ENCODE measurements around the gene PRRT4. TPM values are rescaled to one million over a fixed set of nuclear protein-coding genes. Genes with fewer than 3 reads are reported as not detected.
A peak's percentile ranks its signal among the peaks of the same experiment; 100 is the strongest.

PRRT4 gene
- total and polyA plus RNA-seq, 9 of the 15 experiments (the other 6 are each of a cell fraction or from before 2014, with no cell fraction given) = not detected

DNA sequence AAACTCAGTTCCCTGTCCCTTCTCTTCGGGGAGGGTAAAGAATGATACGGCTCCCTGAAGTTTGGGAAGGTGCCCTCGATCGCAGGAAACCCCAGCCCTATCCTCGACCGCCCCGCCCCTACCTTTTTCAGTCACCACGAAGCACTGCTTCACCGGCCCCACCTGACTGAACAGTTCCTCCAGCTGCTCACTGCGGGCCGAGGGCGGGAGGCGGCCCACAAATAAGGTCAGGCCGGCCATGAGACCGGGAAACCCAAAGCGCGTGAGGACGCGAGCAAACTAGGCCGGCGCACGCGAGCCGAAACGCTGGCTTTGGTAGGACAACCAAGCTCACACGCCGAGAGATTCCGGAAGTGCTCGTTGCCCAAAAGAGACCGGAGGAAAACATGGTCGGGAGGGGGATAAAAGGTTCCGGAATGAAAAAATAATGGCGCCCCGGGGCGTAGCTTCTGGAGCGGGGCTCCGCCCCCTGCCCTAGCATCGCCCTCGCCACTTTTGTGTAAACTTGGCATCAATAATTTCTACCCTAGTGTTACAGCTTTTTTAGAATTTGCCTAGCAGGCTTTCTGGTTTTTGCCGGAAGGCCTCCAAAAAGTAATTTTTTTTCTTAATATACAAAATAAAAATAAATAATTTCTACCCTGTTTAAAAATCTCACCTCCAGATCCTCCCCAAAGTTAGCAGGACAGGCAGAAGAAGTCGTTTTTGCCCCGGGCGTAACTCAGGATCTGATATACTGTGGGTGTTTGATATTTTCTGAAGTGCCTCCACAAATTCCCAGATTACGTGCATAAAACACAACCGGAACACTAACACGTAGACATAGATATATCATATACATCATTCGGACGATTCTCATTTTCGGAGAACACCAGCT, 17.7 kb downstream of the PRRT4 start, which contains the start of gene RBM28 (continued):
- TF ChIP-seq ELF1 (tag; IDR thresholded peaks at IDR 0.05) (peak; percentile 87), POLR3A (IDR thresholded peaks at IDR 0.05; ENCODE audit: borderline replicate concordance, extremely low read depth, insufficient read depth, insufficient read length) (no peak), LEF1 (IDR thresholded peaks at IDR 0.05) (peak; percentile 71), NFE2 (IDR thresholded peaks at IDR 0.05; ENCODE audit: low read depth) (peak; percentile 33; the same call in 1 of the 2 replicates), CBX1 (IDR thresholded peaks at IDR 0.05; ENCODE audit: low read depth) (peak; percentile 95), RBBP5 (IDR thresholded peaks at IDR 0.05; ENCODE audit: borderline replicate concordance, insufficient read depth, low read length, poor library complexity, severe bottlenecking) (peak; percentile 99), ZNF184 (CRISPR knock-in tag; IDR thresholded peaks at IDR 0.05) (no peak)
- TF ChIP-seq, protein P1, sequence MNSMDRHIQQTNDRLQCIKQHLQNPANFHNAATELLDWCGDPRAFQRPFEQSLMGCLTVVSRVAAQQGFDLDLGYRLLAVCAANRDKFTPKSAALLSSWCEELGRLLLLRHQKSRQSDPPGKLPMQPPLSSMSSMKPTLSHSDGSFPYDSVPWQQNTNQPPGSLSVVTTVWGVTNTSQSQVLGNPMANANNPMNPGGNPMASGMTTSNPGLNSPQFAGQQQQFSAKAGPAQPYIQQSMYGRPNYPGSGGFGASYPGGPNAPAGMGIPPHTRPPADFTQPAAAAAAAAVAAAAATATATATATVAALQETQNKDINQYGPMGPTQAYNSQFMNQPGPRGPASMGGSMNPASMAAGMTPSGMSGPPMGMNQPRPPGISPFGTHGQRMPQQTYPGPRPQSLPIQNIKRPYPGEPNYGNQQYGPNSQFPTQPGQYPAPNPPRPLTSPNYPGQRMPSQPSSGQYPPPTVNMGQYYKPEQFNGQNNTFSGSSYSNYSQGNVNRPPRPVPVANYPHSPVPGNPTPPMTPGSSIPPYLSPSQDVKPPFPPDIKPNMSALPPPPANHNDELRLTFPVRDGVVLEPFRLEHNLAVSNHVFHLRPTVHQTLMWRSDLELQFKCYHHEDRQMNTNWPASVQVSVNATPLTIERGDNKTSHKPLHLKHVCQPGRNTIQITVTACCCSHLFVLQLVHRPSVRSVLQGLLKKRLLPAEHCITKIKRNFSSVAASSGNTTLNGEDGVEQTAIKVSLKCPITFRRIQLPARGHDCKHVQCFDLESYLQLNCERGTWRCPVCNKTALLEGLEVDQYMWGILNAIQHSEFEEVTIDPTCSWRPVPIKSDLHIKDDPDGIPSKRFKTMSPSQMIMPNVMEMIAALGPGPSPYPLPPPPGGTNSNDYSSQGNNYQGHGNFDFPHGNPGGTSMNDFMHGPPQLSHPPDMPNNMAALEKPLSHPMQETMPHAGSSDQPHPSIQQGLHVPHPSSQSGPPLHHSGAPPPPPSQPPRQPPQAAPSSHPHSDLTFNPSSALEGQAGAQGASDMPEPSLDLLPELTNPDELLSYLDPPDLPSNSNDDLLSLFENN (IDR thresholded peaks at IDR 0.05; ENCODE audit: low read depth in 2 of 2, low read length in 2 of 2) = peak; percentile 64 to 83; a peak in 3 of 4 replicates
- TF ChIP-seq, protein P2, sequence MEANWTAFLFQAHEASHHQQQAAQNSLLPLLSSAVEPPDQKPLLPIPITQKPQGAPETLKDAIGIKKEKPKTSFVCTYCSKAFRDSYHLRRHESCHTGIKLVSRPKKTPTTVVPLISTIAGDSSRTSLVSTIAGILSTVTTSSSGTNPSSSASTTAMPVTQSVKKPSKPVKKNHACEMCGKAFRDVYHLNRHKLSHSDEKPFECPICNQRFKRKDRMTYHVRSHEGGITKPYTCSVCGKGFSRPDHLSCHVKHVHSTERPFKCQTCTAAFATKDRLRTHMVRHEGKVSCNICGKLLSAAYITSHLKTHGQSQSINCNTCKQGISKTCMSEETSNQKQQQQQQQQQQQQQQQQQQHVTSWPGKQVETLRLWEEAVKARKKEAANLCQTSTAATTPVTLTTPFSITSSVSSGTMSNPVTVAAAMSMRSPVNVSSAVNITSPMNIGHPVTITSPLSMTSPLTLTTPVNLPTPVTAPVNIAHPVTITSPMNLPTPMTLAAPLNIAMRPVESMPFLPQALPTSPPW (CRISPR knock-in tag; IDR thresholded peaks at IDR 0.05) = peak; percentile 84
- TF ChIP-seq, protein P3, sequence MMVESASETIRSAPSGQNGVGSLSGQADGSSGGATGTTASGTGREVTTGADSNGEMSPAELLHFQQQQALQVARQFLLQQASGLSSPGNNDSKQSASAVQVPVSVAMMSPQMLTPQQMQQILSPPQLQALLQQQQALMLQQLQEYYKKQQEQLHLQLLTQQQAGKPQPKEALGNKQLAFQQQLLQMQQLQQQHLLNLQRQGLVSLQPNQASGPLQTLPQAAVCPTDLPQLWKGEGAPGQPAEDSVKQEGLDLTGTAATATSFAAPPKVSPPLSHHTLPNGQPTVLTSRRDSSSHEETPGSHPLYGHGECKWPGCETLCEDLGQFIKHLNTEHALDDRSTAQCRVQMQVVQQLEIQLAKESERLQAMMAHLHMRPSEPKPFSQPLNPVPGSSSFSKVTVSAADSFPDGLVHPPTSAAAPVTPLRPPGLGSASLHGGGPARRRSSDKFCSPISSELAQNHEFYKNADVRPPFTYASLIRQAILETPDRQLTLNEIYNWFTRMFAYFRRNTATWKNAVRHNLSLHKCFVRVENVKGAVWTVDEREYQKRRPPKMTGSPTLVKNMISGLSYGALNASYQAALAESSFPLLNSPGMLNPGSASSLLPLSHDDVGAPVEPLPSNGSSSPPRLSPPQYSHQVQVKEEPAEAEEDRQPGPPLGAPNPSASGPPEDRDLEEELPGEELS (CRISPR knock-in tag; IDR thresholded peaks at IDR 0.05; ENCODE audit: borderline replicate concordance) = 0 out of 2 replicates have a peak, but pooled peaks have one; percentile 78
- TF ChIP-seq, protein P4, sequence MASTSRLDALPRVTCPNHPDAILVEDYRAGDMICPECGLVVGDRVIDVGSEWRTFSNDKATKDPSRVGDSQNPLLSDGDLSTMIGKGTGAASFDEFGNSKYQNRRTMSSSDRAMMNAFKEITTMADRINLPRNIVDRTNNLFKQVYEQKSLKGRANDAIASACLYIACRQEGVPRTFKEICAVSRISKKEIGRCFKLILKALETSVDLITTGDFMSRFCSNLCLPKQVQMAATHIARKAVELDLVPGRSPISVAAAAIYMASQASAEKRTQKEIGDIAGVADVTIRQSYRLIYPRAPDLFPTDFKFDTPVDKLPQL (IDR thresholded peaks at IDR 0.05; ENCODE audit: extremely low read depth, insufficient read length) = peak; percentile 39
- TF ChIP-seq, protein P5, sequence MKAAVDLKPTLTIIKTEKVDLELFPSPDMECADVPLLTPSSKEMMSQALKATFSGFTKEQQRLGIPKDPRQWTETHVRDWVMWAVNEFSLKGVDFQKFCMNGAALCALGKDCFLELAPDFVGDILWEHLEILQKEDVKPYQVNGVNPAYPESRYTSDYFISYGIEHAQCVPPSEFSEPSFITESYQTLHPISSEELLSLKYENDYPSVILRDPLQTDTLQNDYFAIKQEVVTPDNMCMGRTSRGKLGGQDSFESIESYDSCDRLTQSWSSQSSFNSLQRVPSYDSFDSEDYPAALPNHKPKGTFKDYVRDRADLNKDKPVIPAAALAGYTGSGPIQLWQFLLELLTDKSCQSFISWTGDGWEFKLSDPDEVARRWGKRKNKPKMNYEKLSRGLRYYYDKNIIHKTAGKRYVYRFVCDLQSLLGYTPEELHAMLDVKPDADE (conservative IDR thresholded peaks at IDR 0.05; ENCODE audit: control insufficient read depth, low read depth, low read length) = peak; percentile 86
- TF ChIP-seq, protein P6, sequence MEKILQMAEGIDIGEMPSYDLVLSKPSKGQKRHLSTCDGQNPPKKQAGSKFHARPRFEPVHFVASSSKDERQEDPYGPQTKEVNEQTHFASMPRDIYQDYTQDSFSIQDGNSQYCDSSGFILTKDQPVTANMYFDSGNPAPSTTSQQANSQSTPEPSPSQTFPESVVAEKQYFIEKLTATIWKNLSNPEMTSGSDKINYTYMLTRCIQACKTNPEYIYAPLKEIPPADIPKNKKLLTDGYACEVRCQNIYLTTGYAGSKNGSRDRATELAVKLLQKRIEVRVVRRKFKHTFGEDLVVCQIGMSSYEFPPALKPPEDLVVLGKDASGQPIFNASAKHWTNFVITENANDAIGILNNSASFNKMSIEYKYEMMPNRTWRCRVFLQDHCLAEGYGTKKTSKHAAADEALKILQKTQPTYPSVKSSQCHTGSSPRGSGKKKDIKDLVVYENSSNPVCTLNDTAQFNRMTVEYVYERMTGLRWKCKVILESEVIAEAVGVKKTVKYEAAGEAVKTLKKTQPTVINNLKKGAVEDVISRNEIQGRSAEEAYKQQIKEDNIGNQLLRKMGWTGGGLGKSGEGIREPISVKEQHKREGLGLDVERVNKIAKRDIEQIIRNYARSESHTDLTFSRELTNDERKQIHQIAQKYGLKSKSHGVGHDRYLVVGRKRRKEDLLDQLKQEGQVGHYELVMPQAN (IDR thresholded peaks at IDR 0.05; ENCODE audit: borderline replicate concordance) = peak; percentile 99

Measured in K562 (cell line).